OCI-LY3 (cell line): ENCODE data around the gene LPCAT3.

ENCODE experiments used
- EZH2phosphoT487 ChIP-seq: fragments of 200-600 bp; shearing (Covaris generic); IDR thresholded peaks from 2 replicates; pipeline ENCODE4 v1.6.1; 2018; ENCODE audit warnings: antibody characterized with exemption, mixed run types, low read depth
- TF ChIP-seq, protein P1 (sequence below): fragments of 200-600, 300-600 bp; sonication (generic); IDR thresholded peaks from 2 replicates; pipeline ENCODE4 v1.5.1; 2014; ENCODE audit warnings: antibody characterized with exemption, low read length, low read depth

DNA sequence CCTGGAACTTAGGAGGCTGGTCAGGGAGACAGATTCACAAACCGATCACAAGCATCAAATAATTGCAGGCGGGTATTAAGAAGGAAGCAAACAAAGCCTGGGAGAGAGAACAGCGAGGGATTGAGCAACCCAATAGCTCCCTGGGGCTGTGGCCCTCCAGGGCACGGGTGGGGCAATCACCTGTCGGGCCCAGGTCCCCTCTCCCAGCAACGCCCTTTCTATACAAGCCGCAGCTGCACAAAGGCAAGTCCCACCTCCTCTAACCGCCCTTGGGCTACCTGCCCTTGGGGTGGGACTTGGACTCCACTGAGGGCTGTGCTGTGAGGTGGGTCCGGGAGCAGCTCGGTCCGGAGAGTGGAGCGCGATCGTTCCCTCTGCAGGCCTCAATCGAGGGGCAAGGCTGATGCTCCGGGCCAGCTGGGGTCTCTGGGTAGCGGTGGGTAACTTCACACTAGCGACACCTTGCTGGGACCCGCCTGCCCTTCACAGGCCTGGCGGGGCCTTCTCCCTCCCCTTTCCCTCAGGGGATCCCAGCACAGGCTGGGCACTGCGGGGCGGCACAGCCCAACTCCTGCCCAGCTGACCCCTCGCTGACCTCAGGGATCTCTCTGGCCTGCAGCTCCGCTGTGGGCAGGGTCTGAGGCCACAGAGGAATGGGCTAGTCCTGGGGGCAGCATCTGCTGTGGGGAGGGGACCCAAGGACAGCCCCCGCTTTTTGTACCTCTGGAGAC is 55.8 kb downstream of the LPCAT3 start:
- TF ChIP-seq, protein P1, sequence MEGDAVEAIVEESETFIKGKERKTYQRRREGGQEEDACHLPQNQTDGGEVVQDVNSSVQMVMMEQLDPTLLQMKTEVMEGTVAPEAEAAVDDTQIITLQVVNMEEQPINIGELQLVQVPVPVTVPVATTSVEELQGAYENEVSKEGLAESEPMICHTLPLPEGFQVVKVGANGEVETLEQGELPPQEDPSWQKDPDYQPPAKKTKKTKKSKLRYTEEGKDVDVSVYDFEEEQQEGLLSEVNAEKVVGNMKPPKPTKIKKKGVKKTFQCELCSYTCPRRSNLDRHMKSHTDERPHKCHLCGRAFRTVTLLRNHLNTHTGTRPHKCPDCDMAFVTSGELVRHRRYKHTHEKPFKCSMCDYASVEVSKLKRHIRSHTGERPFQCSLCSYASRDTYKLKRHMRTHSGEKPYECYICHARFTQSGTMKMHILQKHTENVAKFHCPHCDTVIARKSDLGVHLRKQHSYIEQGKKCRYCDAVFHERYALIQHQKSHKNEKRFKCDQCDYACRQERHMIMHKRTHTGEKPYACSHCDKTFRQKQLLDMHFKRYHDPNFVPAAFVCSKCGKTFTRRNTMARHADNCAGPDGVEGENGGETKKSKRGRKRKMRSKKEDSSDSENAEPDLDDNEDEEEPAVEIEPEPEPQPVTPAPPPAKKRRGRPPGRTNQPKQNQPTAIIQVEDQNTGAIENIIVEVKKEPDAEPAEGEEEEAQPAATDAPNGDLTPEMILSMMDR: no peak; the same call in 1 of the 2 replicates
- TF ChIP-seq EZH2phosphoT487: no peak
